ENCODE results near the gene CBX4. TPM values are rescaled to one million over a fixed set of nuclear protein-coding genes. Genes with fewer than 3 reads are reported as not detected.

CBX4 gene
- total and polyA plus RNA-seq, 2 of the 13 experiments (the other 11 are each of a cell fraction or from before 2014, with no cell fraction given), result 25.8 to 50.8 TPM

- no peak for TF ChIP-seq DZIP1 (CRISPR knock-in tag; IDR thresholded peaks at IDR 0.05)
- peak; percentile 61; the same call in 1 of the 2 replicates for TF ChIP-seq HDAC1 (CRISPR knock-in tag; IDR thresholded peaks at IDR 0.05)
- peak; percentile 27; the same call in 1 of the 2 replicates for TF ChIP-seq ZNF335 (CRISPR knock-in tag; IDR thresholded peaks at IDR 0.05)
- TF ChIP-seq ELF1 (CRISPR knock-in tag; IDR thresholded peaks at IDR 0.05), result peak; percentile 64
- TF ChIP-seq ZSCAN20 (CRISPR knock-in tag; IDR thresholded peaks at IDR 0.05; ENCODE audit: borderline replicate concordance), result peak; percentile 99
- no peak for TF ChIP-seq ATRX (CRISPR knock-in tag; IDR thresholded peaks at IDR 0.05; ENCODE audit: borderline replicate concordance)
- TF ChIP-seq SAFB2 (CRISPR knock-in tag; IDR thresholded peaks at IDR 0.05; ENCODE audit: borderline replicate concordance, low read depth), result no peak
- no peak for TF ChIP-seq PAF1 (CRISPR knock-in tag; IDR thresholded peaks at IDR 0.05)
- TF ChIP-seq MEIS1 (CRISPR knock-in tag; IDR thresholded peaks at IDR 0.05; ENCODE audit: borderline replicate concordance), result peak; percentile 36; the same call in 1 of the 2 replicates
- TF ChIP-seq ELK4 (CRISPR knock-in tag; IDR thresholded peaks at IDR 0.05; ENCODE audit: borderline replicate concordance), result no peak
- TF ChIP-seq SRSF9 (IDR thresholded peaks at IDR 0.05; ENCODE audit: borderline replicate concordance, insufficient read depth, low read depth, low read length, poor library complexity, severe bottlenecking), result no peak
- TF ChIP-seq CCDC6 (CRISPR knock-in tag; IDR thresholded peaks at IDR 0.05), result no peak
- TF ChIP-seq ZNF746 (CRISPR knock-in tag; IDR thresholded peaks at IDR 0.05), result peak; percentile 93
- 0 out of 2 replicates have a peak, but pooled peaks have one; percentile 10 for TF ChIP-seq ZNF761 (CRISPR knock-in tag; conservative IDR thresholded peaks at IDR 0.05)
- TF ChIP-seq JDP2 (CRISPR knock-in tag; IDR thresholded peaks at IDR 0.05; ENCODE audit: borderline replicate concordance), result no peak
- no peak for TF ChIP-seq ZNF562 (CRISPR knock-in tag; IDR thresholded peaks at IDR 0.05; ENCODE audit: borderline replicate concordance)
- no peak for TF ChIP-seq ZNF317 (CRISPR knock-in tag; IDR thresholded peaks at IDR 0.05)
- 0 out of 2 replicates have a peak, but pooled peaks have one; percentile 19 for TF ChIP-seq ZNF124 (CRISPR knock-in tag; IDR thresholded peaks at IDR 0.05)
- peak; percentile 41; the same call in 1 of the 2 replicates for TF ChIP-seq CBFB (CRISPR knock-in tag; IDR thresholded peaks at IDR 0.05)
- TF ChIP-seq ZNF468 (CRISPR knock-in tag; IDR thresholded peaks at IDR 0.05), result no peak
- TF ChIP-seq TCF12 (IDR thresholded peaks at IDR 0.05), result no peak
- 0 out of 2 replicates have a peak, but pooled peaks have one; percentile 54 for TF ChIP-seq TCF12 (CRISPR knock-in tag; IDR thresholded peaks at IDR 0.05)
- no peak for TF ChIP-seq CSRNP2 (CRISPR knock-in tag; conservative IDR thresholded peaks at IDR 0.05; ENCODE audit: low read depth)
- TF ChIP-seq IRF1 (CRISPR knock-in tag; IDR thresholded peaks at IDR 0.05; ENCODE audit: low read depth), result 0 out of 2 replicates have a peak, but pooled peaks have one; percentile 67
Observed at GRCh38 chr17:79844869-79845600, 5.8 kb upstream of the CBX4 start (continued).
